Liver (tissue), 9 donors: Measurements from ENCODE around the gene EEF1A1. TPM values are rescaled to one million over a fixed set of nuclear protein-coding genes. Genes with fewer than 3 reads are reported as not detected.

Experiments
- DNase-seq: peaks from one replicate; pipeline ENCODE4 v3.0.0-alpha.2; 2017; ENCODE audit warnings: low spot score
- H3K27ac ChIP-seq, 2 donors: one replicate each; pipeline ENCODE4 v1.7.0; 2013; ENCODE audit warnings: inconsistent platforms in 2 of 2, low read length in 2 of 2, control low read depth in 1 of 2, low read depth in 1 of 2, mild to moderate bottlenecking in 1 of 2
- H3K27me3 ChIP-seq, 4 donors: one replicate each; pipeline versions ENCODE4 v1.6.1 to v1.7.0; 2013; ENCODE audit warnings: low read length in 3 of 4, inconsistent platforms in 1 of 4, mild to moderate bottlenecking in 1 of 4, moderate library complexity in 1 of 4; ENCODE audit not compliant: control insufficient read depth in 4 of 4, insufficient read depth in 4 of 4
- H3K36me3 ChIP-seq, 4 donors: one replicate each; pipeline versions ENCODE4 v1.6.1 to v1.7.0; 2013; ENCODE audit warnings: low read length in 3 of 4, mild to moderate bottlenecking in 3 of 4, low read depth in 1 of 4, moderate library complexity in 1 of 4; ENCODE audit not compliant: control insufficient read depth in 4 of 4, insufficient read depth in 3 of 4
- H3K4me1 ChIP-seq, 4 donors: one replicate each; pipeline versions ENCODE4 v1.6.1 to v1.7.0; 2013; ENCODE audit warnings: low read length in 3 of 4, mild to moderate bottlenecking in 3 of 4, moderate library complexity in 1 of 4; ENCODE audit not compliant: control insufficient read depth in 4 of 4, insufficient read depth in 4 of 4
- H3K4me3 ChIP-seq, 3 donors: one replicate each; pipeline versions ENCODE4 v1.6.1 to v1.7.0; 2013; ENCODE audit warnings: low read length in 3 of 3, control low read depth in 1 of 3, low read depth in 1 of 3, mild to moderate bottlenecking in 1 of 3
- H3K9ac ChIP-seq, 2 donors: one replicate each; pipeline ENCODE4 v1.7.0; 2013; ENCODE audit warnings: low read length in 2 of 2, mild to moderate bottlenecking in 2 of 2, moderate library complexity in 2 of 2, control low read depth in 1 of 2, low read depth in 1 of 2
- H3K9me3 ChIP-seq, 4 donors: one replicate each; pipeline versions ENCODE4 v1.6.1 to v1.7.0; 2013; ENCODE audit warnings: low read length in 3 of 4; ENCODE audit not compliant: control insufficient read depth in 4 of 4
- EGR1 ChIP-seq, 2 donors: IDR thresholded peaks; 2 replicates each; pipeline ENCODE4 v1.6.1; 2016 to 2018; ENCODE audit warnings: antibody characterized with exemption in 2 of 2, low read depth in 2 of 2
- FOXA1 ChIP-seq: IDR thresholded peaks from 2 replicates; pipeline ENCODE4 v1.6.1; 2016; ENCODE audit warnings: antibody characterized with exemption
- FOXA2 ChIP-seq: IDR thresholded peaks from 2 replicates; pipeline ENCODE4 v1.6.1; 2016; ENCODE audit warnings: antibody characterized with exemption
- GABPA ChIP-seq, 2 donors: IDR thresholded peaks in 1 of 2; conservative IDR thresholded peaks in 1 of 2; 2 replicates each; pipeline ENCODE4 v1.6.1; 2016; ENCODE audit warnings: antibody characterized with exemption in 2 of 2, mild to moderate bottlenecking in 1 of 2, moderate library complexity in 1 of 2
- HNF4A ChIP-seq, 2 donors: conservative IDR thresholded peaks; 2 replicates each; pipeline ENCODE4 v1.6.1; 2016; ENCODE audit warnings: antibody characterized with exemption in 2 of 2, mild to moderate bottlenecking in 2 of 2
- HNF4G ChIP-seq: IDR thresholded peaks from 2 replicates; pipeline ENCODE4 v1.6.1; 2016; ENCODE audit warnings: antibody characterized with exemption
- JUND ChIP-seq, 2 donors: IDR thresholded peaks; 2 replicates each; pipeline ENCODE4 v1.6.1; 2016; ENCODE audit warnings: antibody characterized with exemption in 2 of 2
- MAX ChIP-seq: IDR thresholded peaks from 2 replicates; pipeline ENCODE4 v1.6.1; 2016; ENCODE audit warnings: antibody characterized with exemption
- NR2F2 ChIP-seq: IDR thresholded peaks from 2 replicates; pipeline ENCODE4 v1.6.1; 2016; ENCODE audit warnings: antibody characterized with exemption
- RAD21 ChIP-seq, 2 donors: IDR thresholded peaks; 2 replicates each; pipeline ENCODE4 v1.6.1; 2016; ENCODE audit warnings: antibody characterized with exemption in 2 of 2, mild to moderate bottlenecking in 2 of 2
- REST ChIP-seq: IDR thresholded peaks from 2 replicates; pipeline ENCODE4 v1.6.1; 2016; ENCODE audit warnings: antibody characterized with exemption, mild to moderate bottlenecking
- RXRA ChIP-seq, 2 donors: IDR thresholded peaks; 2 replicates each; pipeline ENCODE4 v1.6.1; 2017 to 2018; ENCODE audit warnings: antibody characterized with exemption in 2 of 2, mild to moderate bottlenecking in 1 of 2
- TAF1 ChIP-seq: conservative IDR thresholded peaks from 2 replicates; pipeline ENCODE4 v1.6.1; 2016; ENCODE audit warnings: antibody characterized with exemption, mild to moderate bottlenecking
- YY1 ChIP-seq: IDR thresholded peaks from 2 replicates; pipeline ENCODE4 v1.6.1; 2016; ENCODE audit warnings: antibody characterized with exemption, mild to moderate bottlenecking
- WGBS: extraction: QIAGEN DNeasy Blood & Tissue Kit; methylation state at CpG from one replicate; pipeline ENCODE4 v1.1.7; 2013; 5-methylcytosine and 5-hydroxymethylcytosine counted together
- polyA plus RNA-seq, 2 donors: library from polyadenylated mRNA; stranded (reverse) in 1 of 2; unstranded in 1 of 2; fragments of 200-250 nt in 1 of 2; fragments of >200 nt in 1 of 2; fragmentation: Nextera tagmentation in 1 of 2; extraction: Ambion mirVana in 1 of 2; gene quantifications; one replicate each; pipeline versions ENCODE4 v1.2.1 to v1.2.3, GENCODE V29; 2013 to 2015
- total RNA-seq, 2 donors: library from RNA; depleted of rRNA; stranded (reverse); fragments of >200 nt; gene quantifications; one replicate each; pipeline ENCODE4 v1.2.3, GENCODE V29; 2014
- TF ChIP-seq, protein P1 (sequence below): IDR thresholded peaks from 2 replicates; pipeline ENCODE4 v1.6.1; 2016; ENCODE audit warnings: antibody characterized with exemption
- TF ChIP-seq, protein P2 (sequence below): IDR thresholded peaks from 2 replicates; pipeline ENCODE4 v1.6.1; 2016; ENCODE audit warnings: antibody characterized with exemption
- TF ChIP-seq, protein P3 (sequence below): fragments of 150-350 bp; IDR thresholded peaks from 2 replicates; pipeline ENCODE4 v1.5.1; 2017; ENCODE audit warnings: improper control_type of control experiment, low read depth, low read length; ENCODE audit not compliant: missing input control
- donor health status: healthy.
- donor health status: healthy.
- donor health status: healthy.
- donor health status: healthy.
- donor health status: healthy.

EEF1A1 gene
- total and polyA plus RNA-seq, 4 donors: 1,383 to 7,379 (median 3,535) TPM

- 52% methylated on average over 3 of the region's 3 CpGs for WGBS
- Histone ChIP-seq H3K27me3 (no peaks in the 10 kb centered on the region), H3K4me1 (peaks cover 2 to 29% (median 18%) of the 10 kb centered on the region in 4 donors), H3K9me3 (no peaks in the 10 kb centered on the region), H3K27ac (no peak overlapping the region), H3K9ac (no peak overlapping the region), H3K36me3 (peaks cover 8 to 38% (median 33%) of the 10 kb centered on the region in 4 donors), H3K4me3 (no peak overlapping the region)
- no peak for DNase-seq
- TF ChIP-seq, protein P1, sequence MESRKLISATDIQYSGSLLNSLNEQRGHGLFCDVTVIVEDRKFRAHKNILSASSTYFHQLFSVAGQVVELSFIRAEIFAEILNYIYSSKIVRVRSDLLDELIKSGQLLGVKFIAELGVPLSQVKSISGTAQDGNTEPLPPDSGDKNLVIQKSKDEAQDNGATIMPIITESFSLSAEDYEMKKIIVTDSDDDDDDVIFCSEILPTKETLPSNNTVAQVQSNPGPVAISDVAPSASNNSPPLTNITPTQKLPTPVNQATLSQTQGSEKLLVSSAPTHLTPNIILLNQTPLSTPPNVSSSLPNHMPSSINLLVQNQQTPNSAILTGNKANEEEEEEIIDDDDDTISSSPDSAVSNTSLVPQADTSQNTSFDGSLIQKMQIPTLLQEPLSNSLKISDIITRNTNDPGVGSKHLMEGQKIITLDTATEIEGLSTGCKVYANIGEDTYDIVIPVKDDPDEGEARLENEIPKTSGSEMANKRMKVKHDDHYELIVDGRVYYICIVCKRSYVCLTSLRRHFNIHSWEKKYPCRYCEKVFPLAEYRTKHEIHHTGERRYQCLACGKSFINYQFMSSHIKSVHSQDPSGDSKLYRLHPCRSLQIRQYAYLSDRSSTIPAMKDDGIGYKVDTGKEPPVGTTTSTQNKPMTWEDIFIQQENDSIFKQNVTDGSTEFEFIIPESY: no peak
- no peak for TF ChIP-seq MAX
- TF ChIP-seq GABPA (IDR thresholded peaks at IDR 0.05 in 1 of 2, conservative IDR thresholded peaks at IDR 0.05 in 1 of 2): no peak
- TF ChIP-seq REST: no peak
- no peak for TF ChIP-seq EGR1 (IDR thresholded peaks at IDR 0.05; ENCODE audit: low read depth in 2 of 2)
- no peak for TF ChIP-seq YY1
- TF ChIP-seq HNF4A (conservative IDR thresholded peaks at IDR 0.05): no peak
- TF ChIP-seq, protein P2, sequence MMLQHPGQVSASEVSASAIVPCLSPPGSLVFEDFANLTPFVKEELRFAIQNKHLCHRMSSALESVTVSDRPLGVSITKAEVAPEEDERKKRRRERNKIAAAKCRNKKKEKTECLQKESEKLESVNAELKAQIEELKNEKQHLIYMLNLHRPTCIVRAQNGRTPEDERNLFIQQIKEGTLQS: no peak
- TF ChIP-seq NR2F2: no peak
- TF ChIP-seq JUND (IDR thresholded peaks at IDR 0.05): no peak
- TF ChIP-seq FOXA2: no peak
- TF ChIP-seq RXRA (IDR thresholded peaks at IDR 0.05): no peak
- TF ChIP-seq, protein P3, sequence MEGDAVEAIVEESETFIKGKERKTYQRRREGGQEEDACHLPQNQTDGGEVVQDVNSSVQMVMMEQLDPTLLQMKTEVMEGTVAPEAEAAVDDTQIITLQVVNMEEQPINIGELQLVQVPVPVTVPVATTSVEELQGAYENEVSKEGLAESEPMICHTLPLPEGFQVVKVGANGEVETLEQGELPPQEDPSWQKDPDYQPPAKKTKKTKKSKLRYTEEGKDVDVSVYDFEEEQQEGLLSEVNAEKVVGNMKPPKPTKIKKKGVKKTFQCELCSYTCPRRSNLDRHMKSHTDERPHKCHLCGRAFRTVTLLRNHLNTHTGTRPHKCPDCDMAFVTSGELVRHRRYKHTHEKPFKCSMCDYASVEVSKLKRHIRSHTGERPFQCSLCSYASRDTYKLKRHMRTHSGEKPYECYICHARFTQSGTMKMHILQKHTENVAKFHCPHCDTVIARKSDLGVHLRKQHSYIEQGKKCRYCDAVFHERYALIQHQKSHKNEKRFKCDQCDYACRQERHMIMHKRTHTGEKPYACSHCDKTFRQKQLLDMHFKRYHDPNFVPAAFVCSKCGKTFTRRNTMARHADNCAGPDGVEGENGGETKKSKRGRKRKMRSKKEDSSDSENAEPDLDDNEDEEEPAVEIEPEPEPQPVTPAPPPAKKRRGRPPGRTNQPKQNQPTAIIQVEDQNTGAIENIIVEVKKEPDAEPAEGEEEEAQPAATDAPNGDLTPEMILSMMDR: no peak
These were observed 6.1 kb downstream of the EEF1A1 start for GRCh38 chr6:73514746-73515110.

- no peak overlapping the region for H3K27ac ChIP-seq
- H3K4me3 ChIP-seq: no peak overlapping the region
- peaks cover 4 to 28% (median 26%) of the 10 kb centered on the region in 4 donors for H3K36me3 ChIP-seq
- no peaks in the 10 kb centered on the region for H3K9me3 ChIP-seq
- peaks cover 2 to 18% (median 10%) of the 10 kb centered on the region in 4 donors for H3K4me1 ChIP-seq
- 77% methylated on average over 3 of the region's 3 CpGs for WGBS
- H3K27me3 ChIP-seq: no peaks in the 10 kb centered on the region
- H3K9ac ChIP-seq: no peak overlapping the region
- no peak for DNase-seq
- TF ChIP-seq FOXA2: no peak
- no peak for TF ChIP-seq EGR1 (IDR thresholded peaks at IDR 0.05; ENCODE audit: low read depth in 2 of 2)
- TF ChIP-seq, protein P2: no peak
- TF ChIP-seq HNF4A (conservative IDR thresholded peaks at IDR 0.05): no peak
- TF ChIP-seq NR2F2: no peak
- no peak for TF ChIP-seq HNF4G
- TF ChIP-seq TAF1: no peak
- TF ChIP-seq RAD21 (IDR thresholded peaks at IDR 0.05): no peak
- TF ChIP-seq JUND (IDR thresholded peaks at IDR 0.05): no peak
- TF ChIP-seq, protein P1: no peak
- no peak for TF ChIP-seq YY1
- TF ChIP-seq FOXA1: no peak
- TF ChIP-seq, protein P3: no peak
- no peak for TF ChIP-seq GABPA (IDR thresholded peaks at IDR 0.05 in 1 of 2, conservative IDR thresholded peaks at IDR 0.05 in 1 of 2)
These were observed 7.4 kb downstream of the EEF1A1 start for GRCh38 chr6:73513496-73513854.
